22Rv1 (cell line): ENCODE results near the gene TRMT1.
A peak's percentile ranks its signal among the peaks of the same experiment; 100 is the strongest.

Experiments
- ZFX ChIP-seq: fragments of 450-650 bp; IDR thresholded peaks from 2 replicates; pipeline ENCODE4 v1.6.1; 2017; ENCODE audit warnings: antibody characterized with exemption, borderline replicate concordance
- TF ChIP-seq, protein P1 (sequence below): fragments of 450-650 bp; IDR thresholded peaks from 2 replicates; pipeline ENCODE4 v1.5.1; 2017; ENCODE audit warnings: mild to moderate bottlenecking

DNA sequence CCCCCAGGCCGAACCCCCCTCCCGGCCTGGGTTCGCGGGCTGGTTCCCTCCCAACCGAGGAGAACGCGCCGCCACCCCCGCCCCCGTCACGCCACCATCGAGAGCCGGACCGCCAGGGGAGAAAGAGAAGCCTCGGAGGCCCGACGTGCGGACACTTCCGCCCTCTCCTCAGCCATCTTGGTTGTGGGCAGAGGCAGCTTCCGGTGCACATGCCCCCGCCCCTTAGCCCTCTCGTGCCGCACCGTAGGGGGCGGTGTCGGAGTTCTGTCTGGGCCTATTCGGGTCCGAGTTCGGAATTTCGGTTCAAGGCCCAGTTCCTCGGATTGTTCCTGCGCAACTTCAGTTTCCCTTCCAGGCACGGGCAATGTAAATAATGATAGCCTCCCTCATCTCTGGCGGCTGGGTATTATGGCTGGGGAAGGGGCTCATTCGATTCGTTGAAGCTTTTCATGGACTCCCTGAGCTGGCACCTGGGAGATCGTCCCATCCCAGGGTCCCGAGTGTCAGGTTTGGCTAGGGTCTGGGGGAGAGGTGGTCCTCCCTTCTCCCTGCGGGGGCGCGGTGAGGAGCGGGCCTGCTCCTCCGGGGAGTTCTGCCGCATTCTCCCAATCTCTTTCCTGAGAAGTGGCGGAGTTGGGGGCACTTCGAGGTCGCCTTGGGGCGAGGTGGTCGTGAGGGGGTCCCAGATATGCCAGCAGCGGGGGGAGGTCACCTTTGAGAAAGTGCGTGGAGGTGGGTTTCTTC is 33.8 kb upstream of the TRMT1 start, which contains the start of the genes IER2 and STX10:
- TF ChIP-seq, protein P1, sequence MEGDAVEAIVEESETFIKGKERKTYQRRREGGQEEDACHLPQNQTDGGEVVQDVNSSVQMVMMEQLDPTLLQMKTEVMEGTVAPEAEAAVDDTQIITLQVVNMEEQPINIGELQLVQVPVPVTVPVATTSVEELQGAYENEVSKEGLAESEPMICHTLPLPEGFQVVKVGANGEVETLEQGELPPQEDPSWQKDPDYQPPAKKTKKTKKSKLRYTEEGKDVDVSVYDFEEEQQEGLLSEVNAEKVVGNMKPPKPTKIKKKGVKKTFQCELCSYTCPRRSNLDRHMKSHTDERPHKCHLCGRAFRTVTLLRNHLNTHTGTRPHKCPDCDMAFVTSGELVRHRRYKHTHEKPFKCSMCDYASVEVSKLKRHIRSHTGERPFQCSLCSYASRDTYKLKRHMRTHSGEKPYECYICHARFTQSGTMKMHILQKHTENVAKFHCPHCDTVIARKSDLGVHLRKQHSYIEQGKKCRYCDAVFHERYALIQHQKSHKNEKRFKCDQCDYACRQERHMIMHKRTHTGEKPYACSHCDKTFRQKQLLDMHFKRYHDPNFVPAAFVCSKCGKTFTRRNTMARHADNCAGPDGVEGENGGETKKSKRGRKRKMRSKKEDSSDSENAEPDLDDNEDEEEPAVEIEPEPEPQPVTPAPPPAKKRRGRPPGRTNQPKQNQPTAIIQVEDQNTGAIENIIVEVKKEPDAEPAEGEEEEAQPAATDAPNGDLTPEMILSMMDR, result peak; percentile 55
- TF ChIP-seq ZFX, result no peak
